AG09309 (cell line): ENCODE results near the gene GSTCD.

ENCODE experiments used
- DNase-seq: peaks from one replicate; pipeline ENCODE4 v3.0.0-alpha.2; 2010; ENCODE audit warnings: low read depth
- H3K4me3 ChIP-seq: 2 replicates; pipeline ENCODE4 v1.5.1; 2011; ENCODE audit warnings: mild to moderate bottlenecking, low read depth, low read length, moderate library complexity; ENCODE audit not compliant: control insufficient read depth
- CTCF ChIP-seq: IDR thresholded peaks from 2 replicates; pipeline ENCODE4 v1.5.1; 2011; ENCODE audit warnings: mild to moderate bottlenecking, low read depth, low read length, inconsistent platforms; ENCODE audit not compliant: insufficient read depth, control insufficient read depth; ENCODE audit errors: missing control alignments

GSTCD gene

GRCh38 chr4:105808030-105808749, 99.6 kb downstream of the GSTCD start:
- H3K4me3 ChIP-seq, result peak overlapping the region; percentile 5; the same call in 1 of the 2 replicates
- no peak for TF ChIP-seq CTCF
- DNase-seq, result no peak

- DNase-seq, result peak; percentile 67
- H3K4me3 ChIP-seq, result peak overlapping the region; percentile 5; the same call in 1 of the 2 replicates
- no peak for TF ChIP-seq CTCF
These were observed 100.1 kb downstream of the GSTCD start for GRCh38 chr4:105808750-105809041.

GRCh38 chr4:105815701-105816100, 107.1 kb downstream of the GSTCD start:
- TF ChIP-seq CTCF, result no peak
- DNase-seq, result no peak
- no peak overlapping the region for H3K4me3 ChIP-seq

GRCh38 chr4:105822061-105822460, 113.5 kb downstream of the GSTCD start:
- TF ChIP-seq CTCF, result no peak
- DNase-seq, result no peak

GRCh38 chr4:105828074-105828473, 119.5 kb downstream of the GSTCD start:
- no peak for TF ChIP-seq CTCF
- no peak for DNase-seq
- H3K4me3 ChIP-seq, result no peak overlapping the region

More at GRCh38 chr4:105822061-105822460, 113.5 kb downstream of the GSTCD start:
- H3K4me3 ChIP-seq, result no peak overlapping the region

- DNase-seq, result no peak
- no peak for TF ChIP-seq CTCF
These were observed 122.6 kb downstream of the GSTCD start for GRCh38 chr4:105831189-105831588.

More at GRCh38 chr4:105831189-105831588, 122.6 kb downstream of the GSTCD start:
- H3K4me3 ChIP-seq, result no peak overlapping the region
